Fibroblast of lung (primary cell): Measurements from ENCODE around the gene IL13. TPM values are rescaled to one million over a fixed set of nuclear protein-coding genes. Genes with fewer than 3 reads are reported as not detected.

ENCODE experiments used
- DNase-seq, 2 donors: peaks; one replicate each; pipeline versions ENCODE4 v3.0.0 to v3.0.0-alpha.2; 2010; ENCODE audit warnings: low read depth in 2 of 2
- H2AFZ ChIP-seq: 2 replicates; pipeline ENCODE4 v1.5.1; 2012; ENCODE audit warnings: low read length, control low read depth, inconsistent platforms
- H3K27ac ChIP-seq: 2 replicates; pipeline ENCODE4 v1.5.1; 2011; ENCODE audit warnings: low read length, control low read depth; ENCODE audit not compliant: insufficient read depth
- H3K27me3 ChIP-seq: 2 replicates; pipeline ENCODE4 v1.5.1; 2011; ENCODE audit warnings: mild to moderate bottlenecking, low read length; ENCODE audit not compliant: control insufficient read depth, insufficient read depth
- H3K36me3 ChIP-seq: 2 replicates; pipeline ENCODE4 v1.5.1; 2011; ENCODE audit warnings: low read length; ENCODE audit not compliant: control insufficient read depth, insufficient read depth
- H3K4me1 ChIP-seq: 2 replicates; pipeline ENCODE4 v1.5.1; 2011; ENCODE audit warnings: low read length; ENCODE audit not compliant: control insufficient read depth, insufficient read depth; ENCODE audit errors: extremely low read depth
- H3K4me2 ChIP-seq: 2 replicates; pipeline ENCODE4 v1.5.1; 2011; ENCODE audit warnings: low read length, control low read depth; ENCODE audit not compliant: insufficient read depth; ENCODE audit errors: extremely low read depth
- H3K4me3 ChIP-seq, 4 experiments: fragments of 200-600 bp in 1 of 4; sonication (generic) in 1 of 4; replicated peaks in 1 of 4; 2 replicates each; pipeline ENCODE4 v1.5.1; 2011 to 2016; ENCODE audit warnings: low read length in 4 of 4, low read depth in 3 of 4, mild to moderate bottlenecking in 3 of 4, control low read depth in 2 of 4, inconsistent platforms in 1 of 4, mixed read lengths in 1 of 4; ENCODE audit not compliant: insufficient read depth in 1 of 4; ENCODE audit errors: control extremely low read depth in 1 of 4
- H3K79me2 ChIP-seq: 2 replicates; pipeline ENCODE4 v1.5.1; 2012; ENCODE audit warnings: mild to moderate bottlenecking, low read length, inconsistent platforms; ENCODE audit not compliant: control insufficient read depth, insufficient read depth
- H3K9ac ChIP-seq: 2 replicates; pipeline ENCODE4 v1.5.1; 2011; ENCODE audit warnings: mild to moderate bottlenecking, low read length, control low read depth; ENCODE audit not compliant: insufficient read depth
- H3K9me3 ChIP-seq: 2 replicates; pipeline ENCODE4 v1.5.1; 2012; ENCODE audit warnings: low read depth, low read length; ENCODE audit not compliant: control insufficient read depth, insufficient read depth
- H4K20me1 ChIP-seq: 2 replicates; pipeline ENCODE4 v1.5.1; 2011; ENCODE audit warnings: low read length; ENCODE audit not compliant: control insufficient read depth, insufficient read depth; ENCODE audit errors: extremely low read depth
- EZH2 ChIP-seq: IDR thresholded peaks from 2 replicates; pipeline ENCODE4 v1.5.1; 2012; ENCODE audit warnings: low read length, control low read depth, mild to moderate bottlenecking; ENCODE audit errors: missing control alignments
- polyA plus RNA-seq, 2 donors: library from polyadenylated mRNA; depleted of rRNA in 1 of 2; stranded (reverse) in 1 of 2; unstranded in 1 of 2; fragments of >200 nt; gene quantifications; 2 replicates each; pipeline ENCODE4 v1.2.1, GENCODE V29; 2011 to 2012; ENCODE audit warnings: missing spikeins in 1 of 2
- total RNA-seq: library from RNA; depleted of rRNA; stranded (reverse); fragments of >200 nt; gene quantifications from 2 replicates; pipeline ENCODE4 v1.2.1, GENCODE V29; 2014
- TF ChIP-seq, protein P1 (sequence below), 2 donors: IDR thresholded peaks in 1 of 2; conservative IDR thresholded peaks in 1 of 2; 1 replicate in 1 of 2; 2 replicates in 1 of 2; pipeline ENCODE4 v1.5.1; 2011 to 2012; ENCODE audit warnings: low read length in 2 of 2, control low read depth in 1 of 2, inconsistent platforms in 1 of 2, low read depth in 1 of 2, mild to moderate bottlenecking in 1 of 2

Gene IL13
- total and polyA plus RNA-seq, 2 donors (not counting 1 experiment from before 2014, with no cell fraction given): not detected

DNA sequence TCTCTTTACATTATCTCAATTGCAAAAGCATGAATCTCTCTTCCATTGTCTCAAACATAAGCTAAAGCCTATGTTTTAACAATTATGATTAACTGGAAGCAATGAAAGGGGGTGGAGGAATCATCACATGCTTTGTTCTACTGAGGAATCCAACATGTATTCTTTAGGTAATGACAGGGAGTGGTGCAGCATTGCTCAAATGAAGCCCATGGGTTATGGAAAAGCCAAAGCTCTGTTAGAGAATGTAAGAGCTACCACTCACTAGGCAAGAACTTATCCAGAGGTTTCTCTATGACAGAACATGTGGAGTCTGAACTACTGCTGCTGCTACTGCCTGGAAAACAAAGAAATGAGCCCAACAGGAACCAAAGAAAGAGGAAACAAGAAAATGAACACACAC lies 50.7 kb downstream of the IL13 start:
- Histone ChIP-seq H2AFZ (no peak overlapping the region), H3K27me3 (no peaks in the 10 kb centered on the region), H3K79me2 (no peaks in the 10 kb centered on the region), H3K4me2 (no peak overlapping the region), H3K36me3 (no peaks in the 10 kb centered on the region), H3K4me1 (no peaks in the 10 kb centered on the region), H3K9me3 (no peaks in the 10 kb centered on the region), H3K9ac (no peak overlapping the region), H3K27ac (no peak overlapping the region), H4K20me1 (no peaks in the 10 kb centered on the region), H3K4me3 (no peak overlapping the region)
- TF ChIP-seq, protein P1, sequence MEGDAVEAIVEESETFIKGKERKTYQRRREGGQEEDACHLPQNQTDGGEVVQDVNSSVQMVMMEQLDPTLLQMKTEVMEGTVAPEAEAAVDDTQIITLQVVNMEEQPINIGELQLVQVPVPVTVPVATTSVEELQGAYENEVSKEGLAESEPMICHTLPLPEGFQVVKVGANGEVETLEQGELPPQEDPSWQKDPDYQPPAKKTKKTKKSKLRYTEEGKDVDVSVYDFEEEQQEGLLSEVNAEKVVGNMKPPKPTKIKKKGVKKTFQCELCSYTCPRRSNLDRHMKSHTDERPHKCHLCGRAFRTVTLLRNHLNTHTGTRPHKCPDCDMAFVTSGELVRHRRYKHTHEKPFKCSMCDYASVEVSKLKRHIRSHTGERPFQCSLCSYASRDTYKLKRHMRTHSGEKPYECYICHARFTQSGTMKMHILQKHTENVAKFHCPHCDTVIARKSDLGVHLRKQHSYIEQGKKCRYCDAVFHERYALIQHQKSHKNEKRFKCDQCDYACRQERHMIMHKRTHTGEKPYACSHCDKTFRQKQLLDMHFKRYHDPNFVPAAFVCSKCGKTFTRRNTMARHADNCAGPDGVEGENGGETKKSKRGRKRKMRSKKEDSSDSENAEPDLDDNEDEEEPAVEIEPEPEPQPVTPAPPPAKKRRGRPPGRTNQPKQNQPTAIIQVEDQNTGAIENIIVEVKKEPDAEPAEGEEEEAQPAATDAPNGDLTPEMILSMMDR (conservative IDR thresholded peaks at IDR 0.05 in 1 of 2, IDR thresholded peaks at IDR 0.05 in 1 of 2; ENCODE audit: low read depth in 1 of 2, low read length in 2 of 2): no peak
- TF ChIP-seq EZH2: no peak
- no peak for DNase-seq

Other genes with a start within 250 kb of the IL13 start
- 22.1 and 34.7 TPM in 2 replicates for gene IRF1, start 167.4 kb upstream of the IL13 start, total RNA-seq
- gene IRF1, start 167.4 kb upstream of the IL13 start, polyA plus RNA-seq: 36.8 and 37.6 TPM in 2 replicates
- gene IL5, start 114.7 kb upstream of the IL13 start, total RNA-seq: not detected in 2 replicates
- gene IL5, start 114.7 kb upstream of the IL13 start, polyA plus RNA-seq: not detected in 2 replicates
- 34.7 and 35.7 TPM in 2 replicates for gene RAD50, start 101.2 kb upstream of the IL13 start, total RNA-seq
- 21.5 and 23.1 TPM in 2 replicates for gene RAD50, start 101.2 kb upstream of the IL13 start, polyA plus RNA-seq
- gene IL4, start 15.8 kb downstream of the IL13 start, total RNA-seq: not detected in 2 replicates
- not detected in 2 replicates for gene IL4, start 15.8 kb downstream of the IL13 start, polyA plus RNA-seq
- gene KIF3A, start 79.4 kb downstream of the IL13 start, total RNA-seq: 10.5 and 11.2 TPM in 2 replicates
- gene KIF3A, start 79.4 kb downstream of the IL13 start, polyA plus RNA-seq: 7.3 and 8.8 TPM in 2 replicates
- gene CCNI2, start 89.3 kb downstream of the IL13 start, total RNA-seq: under 0.01 TPM in 1 of 2 replicates, not detected in the other
- not detected in 2 replicates for gene CCNI2, start 89.3 kb downstream of the IL13 start, polyA plus RNA-seq
- gene SEPTIN8, start 119.1 kb downstream of the IL13 start, total RNA-seq: 50.3 and 64.2 TPM in 2 replicates
- 62.1 and 71.1 TPM in 2 replicates for gene SEPTIN8, start 119.1 kb downstream of the IL13 start, polyA plus RNA-seq
- gene SOWAHA, start 155.1 kb downstream of the IL13 start, total RNA-seq: 0.17 and 0.26 TPM in 2 replicates
- gene SOWAHA, start 155.1 kb downstream of the IL13 start, polyA plus RNA-seq: 0.02 and 0.03 TPM in 2 replicates
- gene SHROOM1, start 172.5 kb downstream of the IL13 start, total RNA-seq: 4.1 and 6.1 TPM in 2 replicates
- 2.9 and 6.2 TPM in 2 replicates for gene SHROOM1, start 172.5 kb downstream of the IL13 start, polyA plus RNA-seq
- gene GDF9, start 208.3 kb downstream of the IL13 start, total RNA-seq: under 0.01 and 0.17 TPM in 2 replicates
- 0.07 and 0.11 TPM in 2 replicates for gene GDF9, start 208.3 kb downstream of the IL13 start, polyA plus RNA-seq
- gene UQCRQ, start 208.5 kb downstream of the IL13 start, total RNA-seq: 112 and 113 TPM in 2 replicates
- gene UQCRQ, start 208.5 kb downstream of the IL13 start, polyA plus RNA-seq: 157 and 200 TPM in 2 replicates
- gene LEAP2, start 215.5 kb downstream of the IL13 start, total RNA-seq: 0.26 and 0.33 TPM in 2 replicates
- 0.30 and 0.50 TPM in 2 replicates for gene LEAP2, start 215.5 kb downstream of the IL13 start, polyA plus RNA-seq